Stimulated activated CD4-positive, alpha-beta T cell treated with anti-CD3 and anti-CD28 coated beads, Interleukin-4, amount 100 ng/mL, for 24 hours (primary cell): ENCODE data around the gene SMYD5.

Source experiments
- DNase-seq: peaks from one replicate; pipeline ENCODE4 v3.0.0-alpha.2; 2020

SMYD5 gene

GRCh38 chr2:73243884-73244570 lies 30.0 kb downstream of the SMYD5 start:
- no peak for DNase-seq

GRCh38 chr2:73244580-73244979 lies 30.5 kb downstream of the SMYD5 start:
- no peak for DNase-seq

GRCh38 chr2:73246850-73247249 lies 32.8 kb downstream of the SMYD5 start:
- DNase-seq, result no peak

- no peak for DNase-seq
Measured at GRCh38 chr2:73249636-73250035, 35.6 kb downstream of the SMYD5 start.

GRCh38 chr2:73250872-73251846 lies 37.1 kb downstream of the SMYD5 start:
- DNase-seq, result no peak

- no peak for DNase-seq
Measured at GRCh38 chr2:73252238-73253027, 38.4 kb downstream of the SMYD5 start.

GRCh38 chr2:73253400-73253799 lies 39.4 kb downstream of the SMYD5 start:
- DNase-seq, result no peak

- no peak for DNase-seq
Measured at GRCh38 chr2:73253901-73254300, 39.9 kb downstream of the SMYD5 start.

GRCh38 chr2:73254343-73255006 lies 40.4 kb downstream of the SMYD5 start:
- no peak for DNase-seq

- DNase-seq, result no peak
Measured at GRCh38 chr2:73255007-73255644, 41.1 kb downstream of the SMYD5 start.

- no peak for DNase-seq
Measured at GRCh38 chr2:73255907-73256617, 42.0 kb downstream of the SMYD5 start.

- no peak for DNase-seq
Measured at GRCh38 chr2:73256618-73256922, 42.5 kb downstream of the SMYD5 start.

- no peak for DNase-seq
Measured at GRCh38 chr2:73257021-73257420, 43.0 kb downstream of the SMYD5 start.

- DNase-seq, result no peak
Measured at GRCh38 chr2:73257425-73258125, 43.5 kb downstream of the SMYD5 start.

GRCh38 chr2:73258186-73258912 lies 44.3 kb downstream of the SMYD5 start:
- no peak for DNase-seq

- DNase-seq, result no peak
Measured at GRCh38 chr2:73258913-73259215, 44.8 kb downstream of the SMYD5 start.

- no peak for DNase-seq
Measured at GRCh38 chr2:73259276-73259675, 45.2 kb downstream of the SMYD5 start.

- DNase-seq, result no peak
Measured at GRCh38 chr2:73259704-73260337, 45.8 kb downstream of the SMYD5 start.

- no peak for DNase-seq
Measured at GRCh38 chr2:73260338-73260984, 46.4 kb downstream of the SMYD5 start.
